AG10803 (cell line): ENCODE results near the gene ZNF614.
A peak's percentile ranks its signal among the peaks of the same experiment; 100 is the strongest.
"Not testable (repeated sequence)": the region's sequence is repeated elsewhere in the genome, so short reads cannot be mapped to it uniquely, and the experiment has no call there.

Experiments used
- DNase-seq: peaks from one replicate; pipeline ENCODE4 v3.0.0; 2010; ENCODE audit warnings: low read depth
- H3K4me3 ChIP-seq: 2 replicates; pipeline ENCODE4 v1.5.1; 2011; ENCODE audit warnings: mild to moderate bottlenecking, low read length, control low read depth
- CTCF ChIP-seq: conservative IDR thresholded peaks from 2 replicates; pipeline ENCODE4 v1.5.1; 2011; ENCODE audit warnings: mild to moderate bottlenecking, low read length, control low read depth, inconsistent platforms

Gene ZNF614

GRCh38 chr19:51980116-51980736 lies 48.0 kb downstream of the ZNF614 start:
- peak; percentile 12 for DNase-seq
- H3K4me3 ChIP-seq = no peak overlapping the region
- no peak for TF ChIP-seq CTCF

GRCh38 chr19:51978882-51979281 lies 49.3 kb downstream of the ZNF614 start:
- no peak for DNase-seq
- no peak for TF ChIP-seq CTCF
- H3K4me3 ChIP-seq = no peak overlapping the region

- no peak for TF ChIP-seq CTCF
- DNase-seq = no peak
- no peak overlapping the region for H3K4me3 ChIP-seq
These were observed 50.8 kb downstream of the ZNF614 start for GRCh38 chr19:51977346-51977745.

- no peak overlapping the region for H3K4me3 ChIP-seq
- DNase-seq = no peak
- TF ChIP-seq CTCF = no peak
These were observed 51.3 kb downstream of the ZNF614 start for GRCh38 chr19:51976852-51977251.

GRCh38 chr19:51975787-51976186 lies 52.4 kb downstream of the ZNF614 start:
- DNase-seq, H3K4me3 ChIP-seq: not testable (repeated sequence)

- TF ChIP-seq CTCF = no peak
- no peak overlapping the region for H3K4me3 ChIP-seq
- DNase-seq = peak; percentile 5
These were observed 56.6 kb downstream of the ZNF614 start for GRCh38 chr19:51971624-51972023.

GRCh38 chr19:51970718-51971117 lies 57.5 kb downstream of the ZNF614 start:
- H3K4me3 ChIP-seq = no peak overlapping the region
- no peak for TF ChIP-seq CTCF

GRCh38 chr19:51965583-51965982 lies 62.6 kb downstream of the ZNF614 start:
- H3K4me3 ChIP-seq = no peak overlapping the region
- no peak for DNase-seq

More at GRCh38 chr19:51970718-51971117, 57.5 kb downstream of the ZNF614 start:
- DNase-seq = no peak

More at GRCh38 chr19:51965583-51965982, 62.6 kb downstream of the ZNF614 start:
- no peak for TF ChIP-seq CTCF
